GM18505 (cell line): Measurements from ENCODE around the gene SERINC5.
"Not testable (repeated sequence)": the region's sequence is repeated elsewhere in the genome, so short reads cannot be mapped to it uniquely, and the experiment has no call there.

ENCODE experiments used
- ATAC-seq: cut with Tn5 transposase; IDR thresholded peaks from one replicate; pipeline ENCODE4 v1.9.1; 2021; ENCODE audit not compliant: unreplicated experiment
- POLR2A ChIP-seq: IDR thresholded peaks from 4 replicates; pipeline ENCODE4 v1.6.1; 2011; ENCODE audit warnings: borderline replicate concordance; ENCODE audit not compliant: insufficient read depth, insufficient read length; ENCODE audit errors: extremely low read depth

SERINC5 gene

DNA sequence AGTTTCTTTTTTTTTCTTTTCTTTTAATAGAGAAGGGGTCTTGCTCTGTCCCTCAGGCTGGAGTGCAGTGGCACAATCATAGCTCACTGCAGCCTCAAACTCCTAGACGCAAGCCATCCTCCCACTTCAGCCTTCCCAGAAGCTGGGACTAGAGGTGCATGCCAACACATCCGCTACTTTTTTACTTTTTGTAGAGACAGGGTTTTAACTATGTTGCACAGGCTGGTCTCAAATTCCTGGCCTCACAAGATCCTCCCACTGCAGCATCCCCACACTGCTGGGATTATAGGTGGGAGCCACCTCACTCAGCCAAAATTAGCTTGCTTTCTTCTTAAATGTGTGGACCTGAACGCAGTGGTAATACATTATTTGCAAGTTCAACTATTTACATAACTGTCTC, 66.1 kb downstream of the SERINC5 start:
- no peak for TF ChIP-seq POLR2A
- no peak for ATAC-seq

DNA sequence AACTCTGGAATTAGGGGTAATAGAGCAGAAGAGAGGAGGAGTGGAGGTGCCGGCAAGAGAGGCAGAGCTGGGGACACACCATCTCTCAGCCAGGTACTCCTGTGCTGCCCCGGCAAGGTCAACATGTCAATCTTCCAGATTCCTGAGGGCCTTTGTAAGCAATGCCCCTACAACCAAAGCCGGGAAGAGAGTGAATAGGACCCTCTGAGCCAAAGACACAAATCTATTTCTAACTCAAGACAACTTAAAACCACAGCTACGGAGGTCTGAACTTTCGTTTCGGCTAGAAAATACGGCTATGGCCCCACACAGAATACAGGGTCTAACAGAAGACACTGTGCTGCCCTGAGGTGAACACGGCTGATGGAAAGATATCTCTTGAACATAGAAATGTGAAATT, 66.6 kb downstream of the SERINC5 start:
- no peak for TF ChIP-seq POLR2A

DNA sequence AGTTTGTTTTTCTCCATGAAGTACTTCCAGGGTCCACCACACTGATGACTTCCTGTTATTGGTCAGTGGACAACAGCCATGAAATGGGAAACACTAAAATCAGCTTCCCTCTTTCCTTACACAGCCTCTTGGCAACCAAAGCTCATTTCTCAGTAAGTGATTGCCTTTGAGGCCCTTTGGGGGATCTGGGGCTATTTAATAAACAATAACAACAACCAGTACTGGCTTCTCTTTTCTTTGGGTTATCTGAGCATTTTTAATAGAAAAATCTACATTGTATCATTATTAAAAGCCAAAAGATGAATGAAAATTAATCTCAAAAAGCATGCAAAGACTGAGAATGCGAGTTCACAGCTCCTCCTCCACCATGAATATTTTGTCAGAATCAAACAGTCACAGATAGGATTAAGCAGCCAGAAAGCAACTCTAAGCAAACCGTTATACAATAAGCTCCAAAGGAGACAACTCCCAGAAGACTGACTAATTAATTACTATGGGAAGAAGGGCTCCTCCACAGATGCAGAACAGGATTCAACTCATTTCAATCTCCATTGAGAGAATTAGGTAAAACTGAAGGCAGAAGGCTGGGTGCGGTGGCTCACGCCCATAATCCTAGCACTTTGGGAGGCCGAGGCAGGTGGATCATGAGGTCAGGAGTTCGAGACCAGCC, 68.3 kb downstream of the SERINC5 start:
- ATAC-seq: no peak
- no peak for TF ChIP-seq POLR2A

More for the DNA sequence above, 66.6 kb downstream of the SERINC5 start:
- ATAC-seq: no peak

GRCh38 chr5:80185535-80185934, 70.3 kb downstream of the SERINC5 start:
- ATAC-seq: not testable (repeated sequence)

- TF ChIP-seq POLR2A: no peak
- ATAC-seq: no peak
Measured at GRCh38 chr5:80185095-80185494, 70.8 kb downstream of the SERINC5 start.

- no peak for ATAC-seq
- no peak for TF ChIP-seq POLR2A
Measured at GRCh38 chr5:80184235-80185023, 71.4 kb downstream of the SERINC5 start.

DNA sequence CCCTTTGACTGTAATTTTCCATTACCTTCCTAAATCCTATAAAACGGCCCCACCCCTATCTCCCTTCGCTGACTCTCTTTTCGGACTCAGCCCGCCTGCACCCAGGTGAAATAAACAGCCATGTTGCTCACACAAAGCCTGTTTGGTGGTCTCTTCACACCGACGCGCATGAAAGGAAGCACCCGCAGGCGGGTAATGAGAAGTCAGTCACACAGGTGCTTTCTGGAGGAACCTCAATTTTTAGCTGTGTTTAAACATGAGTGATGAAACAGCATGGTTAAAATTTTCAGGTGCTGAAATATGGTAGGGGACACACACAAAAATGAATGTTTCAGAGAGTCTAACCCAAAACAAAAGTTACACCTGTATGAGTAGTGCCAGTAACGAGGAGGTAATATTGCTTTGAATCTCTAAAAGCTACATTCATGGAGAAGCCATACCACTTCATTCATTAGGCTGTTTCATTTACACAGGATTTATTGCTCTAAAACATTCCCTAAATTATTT, 72.1 kb downstream of the SERINC5 start:
- ATAC-seq: not testable (repeated sequence)

DNA sequence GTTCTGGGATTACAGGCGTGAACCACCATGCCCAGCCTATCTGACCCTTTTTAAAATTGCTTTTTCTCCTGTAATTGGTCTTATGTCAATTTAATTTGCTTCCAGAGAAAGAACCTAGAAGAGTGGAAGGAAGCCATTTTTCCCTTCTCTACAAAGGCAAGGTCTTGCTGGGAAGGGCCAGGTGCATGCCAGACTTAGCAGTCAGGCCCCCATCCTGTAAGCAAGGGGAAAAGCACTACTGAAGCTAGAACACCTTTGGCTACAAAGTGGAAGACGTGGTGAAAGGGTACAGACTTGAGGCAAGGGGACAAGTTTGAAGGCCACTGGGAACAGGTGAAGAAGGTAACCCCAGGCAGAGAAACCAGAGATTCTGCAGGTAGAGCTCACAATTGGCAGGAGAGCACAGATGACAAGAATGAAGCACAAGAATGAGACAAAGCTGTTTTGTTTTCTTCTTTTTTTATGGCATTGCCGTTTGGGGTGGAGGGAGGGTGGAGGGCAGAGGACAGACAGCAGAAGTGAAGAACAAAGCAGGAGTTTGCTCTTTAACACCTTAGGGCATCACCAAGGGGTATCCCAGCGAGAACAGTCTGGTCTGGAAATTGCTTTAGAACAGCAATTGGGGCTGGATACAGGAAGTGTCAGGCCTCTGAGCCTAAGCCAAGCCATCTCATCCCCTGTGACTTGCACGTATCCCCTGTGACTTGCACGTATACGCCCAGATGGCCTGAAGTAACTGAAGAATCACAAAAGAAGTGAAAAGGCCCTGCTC, 72.9 kb downstream of the SERINC5 start:
- ATAC-seq: no peak
- no peak for TF ChIP-seq POLR2A

DNA sequence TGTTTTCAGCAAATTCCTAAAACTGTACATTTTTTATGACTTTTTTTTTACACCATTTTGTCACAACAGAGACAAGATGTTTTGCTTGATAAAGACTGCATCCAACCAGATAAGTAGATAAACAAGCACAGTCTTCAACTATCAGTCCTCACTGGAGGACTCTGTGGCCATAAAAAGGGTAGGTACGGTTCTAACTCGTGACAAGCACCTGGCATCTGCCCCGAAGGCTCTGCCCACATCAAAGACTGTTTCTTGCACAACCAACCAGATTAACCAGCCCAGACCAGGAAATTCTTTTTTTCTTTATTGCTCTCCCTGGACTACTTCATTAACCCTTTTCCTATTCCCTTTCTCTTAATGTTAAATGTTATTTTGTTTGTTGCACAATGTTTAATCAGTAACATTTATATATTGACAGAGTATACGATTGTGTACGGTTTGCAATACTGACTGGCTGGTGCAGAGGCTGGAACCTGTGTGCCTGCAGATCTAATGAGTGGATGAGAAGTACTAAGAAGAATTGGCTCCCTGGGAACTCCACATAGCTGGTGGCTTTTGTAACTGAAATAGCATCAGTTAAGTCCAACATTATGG, 74.1 kb downstream of the SERINC5 start:
- no peak for ATAC-seq
- TF ChIP-seq POLR2A: no peak

GRCh38 chr5:80177236-80177635, 78.6 kb downstream of the SERINC5 start:
- no peak for TF ChIP-seq POLR2A
- ATAC-seq: no peak

GRCh38 chr5:80175337-80175736, 80.5 kb downstream of the SERINC5 start:
- no peak for TF ChIP-seq POLR2A
- ATAC-seq: no peak

GRCh38 chr5:80174790-80175189, 81.1 kb downstream of the SERINC5 start:
- TF ChIP-seq POLR2A: no peak
- ATAC-seq: no peak

GRCh38 chr5:80172067-80172695, 83.7 kb downstream of the SERINC5 start:
- no peak for ATAC-seq
- no peak for TF ChIP-seq POLR2A
